Suprapubic skin (tissue), 4 donors: Measurements from ENCODE around the gene ADGRB3.

Experiments used
- EP300 ChIP-seq: sonication (generic); formaldehyde crosslinking; IDR thresholded peaks from one replicate; pipeline ENCODE4 v1.6.1; 2017; ENCODE audit warnings: antibody characterized with exemption
- POLR2A ChIP-seq, 2 donors: fragments of 450-650 bp; IDR thresholded peaks; one replicate each; pipeline ENCODE4 v1.6.1; 2017; ENCODE audit warnings: antibody characterized with exemption in 2 of 2, mild to moderate bottlenecking in 2 of 2, moderate library complexity in 2 of 2
- POLR2AphosphoS5 ChIP-seq, 3 donors: sonication (generic); formaldehyde crosslinking; IDR thresholded peaks; one replicate each; pipeline ENCODE4 v1.6.1; 2017; ENCODE audit warnings: antibody characterized with exemption in 3 of 3
- TF ChIP-seq, protein P1 (sequence below), 2 donors: fragments of 200-600 bp in 1 of 2; fragments of 450-650 bp in 1 of 2; sonication (generic) in 1 of 2; IDR thresholded peaks; one replicate each; pipeline ENCODE4 v1.5.1; 2016 to 2019; ENCODE audit warnings: antibody characterized with exemption in 2 of 2, mild to moderate bottlenecking in 1 of 2, moderate library complexity in 1 of 2

DNA sequence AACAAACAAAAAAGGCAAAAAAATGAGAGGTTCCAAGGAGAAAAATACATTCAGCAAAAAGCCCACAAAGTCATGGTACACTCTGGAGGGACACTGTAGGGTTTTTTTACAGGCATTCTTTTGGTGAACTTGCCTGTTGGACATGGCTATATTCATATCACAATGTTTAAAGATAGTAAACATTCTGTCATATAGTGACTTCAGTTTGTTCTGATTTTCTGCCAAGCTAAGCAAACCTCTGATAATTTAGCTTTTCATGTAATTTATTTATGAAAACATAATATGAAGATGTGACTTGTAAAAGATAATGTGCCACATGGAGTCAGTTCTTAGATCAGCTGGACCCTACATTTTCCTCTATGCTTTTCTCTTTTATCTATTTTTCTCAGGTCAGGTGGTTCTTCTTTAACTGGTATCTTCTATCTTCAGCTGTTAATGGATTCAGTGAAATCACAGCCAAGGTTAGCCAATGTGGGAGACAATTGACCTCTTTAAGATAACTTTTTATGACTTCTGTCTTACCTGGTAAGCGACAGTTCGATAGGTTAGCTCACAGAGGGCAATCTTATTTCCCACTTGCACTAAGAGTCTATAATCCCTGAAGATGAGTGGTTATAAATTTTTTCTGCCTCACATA is 87.9 kb downstream of the ADGRB3 start:
- TF ChIP-seq, protein P1, sequence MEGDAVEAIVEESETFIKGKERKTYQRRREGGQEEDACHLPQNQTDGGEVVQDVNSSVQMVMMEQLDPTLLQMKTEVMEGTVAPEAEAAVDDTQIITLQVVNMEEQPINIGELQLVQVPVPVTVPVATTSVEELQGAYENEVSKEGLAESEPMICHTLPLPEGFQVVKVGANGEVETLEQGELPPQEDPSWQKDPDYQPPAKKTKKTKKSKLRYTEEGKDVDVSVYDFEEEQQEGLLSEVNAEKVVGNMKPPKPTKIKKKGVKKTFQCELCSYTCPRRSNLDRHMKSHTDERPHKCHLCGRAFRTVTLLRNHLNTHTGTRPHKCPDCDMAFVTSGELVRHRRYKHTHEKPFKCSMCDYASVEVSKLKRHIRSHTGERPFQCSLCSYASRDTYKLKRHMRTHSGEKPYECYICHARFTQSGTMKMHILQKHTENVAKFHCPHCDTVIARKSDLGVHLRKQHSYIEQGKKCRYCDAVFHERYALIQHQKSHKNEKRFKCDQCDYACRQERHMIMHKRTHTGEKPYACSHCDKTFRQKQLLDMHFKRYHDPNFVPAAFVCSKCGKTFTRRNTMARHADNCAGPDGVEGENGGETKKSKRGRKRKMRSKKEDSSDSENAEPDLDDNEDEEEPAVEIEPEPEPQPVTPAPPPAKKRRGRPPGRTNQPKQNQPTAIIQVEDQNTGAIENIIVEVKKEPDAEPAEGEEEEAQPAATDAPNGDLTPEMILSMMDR (IDR thresholded peaks at IDR 0.05): no peak
- TF ChIP-seq POLR2A (IDR thresholded peaks at IDR 0.05) (no peak), POLR2AphosphoS5 (IDR thresholded peaks at IDR 0.05) (no peak), EP300 (no peak)
